OCI-M1 (cell line): Measurements from ENCODE around the gene CHRD.

Source experiments
- DNase-seq: peaks from one replicate; lab custom pipeline; 2025; lab: John Stamatoyannopoulos, UW

Gene CHRD

DNA sequence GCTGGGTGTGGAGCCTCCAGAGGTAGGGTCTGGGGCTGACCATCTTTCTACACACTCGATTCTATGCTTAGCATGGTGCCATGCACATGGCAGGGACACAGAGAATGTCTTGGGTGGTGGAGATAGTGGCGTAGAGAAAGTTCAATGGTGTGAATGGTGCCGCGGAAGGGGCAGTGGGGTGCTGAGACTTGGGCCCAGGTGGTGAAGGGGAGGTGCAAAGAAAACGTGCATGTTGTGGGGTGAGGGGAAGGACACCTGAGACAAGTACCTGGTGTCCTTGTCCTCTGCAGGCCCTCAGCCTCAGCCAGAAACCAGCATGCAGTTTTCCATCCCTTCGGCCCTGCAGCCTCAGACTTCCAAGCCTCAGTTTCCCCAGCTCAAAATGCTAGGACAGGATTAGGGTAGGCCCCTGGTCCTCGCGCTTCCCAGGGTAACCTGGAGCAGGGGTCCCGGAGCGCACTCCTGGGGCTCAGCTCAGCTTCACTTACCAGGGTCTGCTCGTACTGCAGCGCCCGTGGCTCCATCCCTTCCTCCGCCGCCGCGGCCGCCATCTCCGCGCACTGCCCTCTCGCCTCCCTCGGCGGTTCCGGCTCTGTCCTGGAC, 18.8 kb upstream of the CHRD start:
- no peak for DNase-seq

DNA sequence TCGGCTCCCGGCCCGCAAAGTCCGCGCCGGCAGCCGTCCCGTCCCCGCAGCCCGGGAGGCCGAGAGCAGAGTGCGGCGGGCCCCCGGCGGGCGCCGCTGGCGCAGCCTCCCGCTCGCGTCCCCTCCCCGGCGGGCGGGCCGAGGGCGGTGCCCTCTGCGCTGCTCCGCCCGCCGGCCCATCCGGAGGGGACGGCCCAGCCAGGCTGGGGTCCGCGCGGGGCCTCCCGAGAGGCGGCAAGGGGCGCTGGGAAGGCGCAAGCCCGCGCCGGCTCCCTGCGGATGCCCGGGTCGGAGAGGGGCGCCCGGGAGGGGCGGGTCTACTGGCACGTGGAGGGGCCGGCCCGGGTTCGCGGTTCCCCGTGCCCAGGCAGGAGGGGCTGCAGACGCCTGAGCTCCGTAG, 18.3 kb upstream of the CHRD start, which contains the start of the genes CLCN2 and POLR2H:
Gene CLCN2, minus strand, starts transcription at position 74 of the 400 bp plus-strand sequence. CDS start 126 bp downstream, outside the sequence.
Gene POLR2H, plus strand, starts transcription at position 179 of the 400 bp plus-strand sequence. CDS start 1,783 bp downstream, outside the sequence.
- DNase-seq, result peak; percentile 59

DNA sequence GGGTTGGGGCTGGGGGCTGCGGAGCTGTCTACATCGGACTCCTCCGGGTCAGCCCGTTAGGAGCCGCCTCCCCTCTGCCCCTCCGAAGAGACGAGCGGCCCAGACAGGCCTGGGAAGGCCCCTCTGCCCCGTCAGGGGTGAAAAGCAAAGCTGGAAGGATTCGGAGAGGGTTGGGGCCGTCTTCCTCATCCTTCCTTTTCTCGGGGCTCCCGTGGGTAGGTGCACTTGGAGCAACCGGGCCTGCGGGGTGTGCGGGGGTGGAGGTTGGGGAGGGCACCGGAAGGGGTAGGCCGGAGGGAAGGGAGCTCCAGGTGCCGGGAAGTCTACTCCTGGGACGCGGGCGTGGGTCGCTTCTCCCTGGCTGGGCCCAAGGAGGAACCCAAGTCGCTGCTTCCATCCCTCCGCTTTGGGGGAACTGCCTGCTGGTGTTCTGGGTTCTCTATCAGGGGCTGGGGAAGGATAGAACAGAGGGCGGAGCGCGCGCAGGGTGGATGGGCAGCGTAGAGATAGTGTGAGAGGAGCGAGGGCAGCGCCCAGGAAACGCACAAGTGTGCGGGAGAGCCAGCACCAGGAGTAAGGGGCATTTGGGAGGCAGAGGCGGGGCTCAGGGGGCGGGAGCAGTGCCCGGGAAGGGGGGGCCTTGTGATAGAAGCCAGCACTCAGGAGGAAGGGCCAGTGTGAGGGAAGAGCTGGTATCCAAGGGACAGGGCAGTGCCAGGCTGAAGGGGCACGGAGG, 17.8 kb upstream of the CHRD start:
- DNase-seq, result peak; percentile 69

DNA sequence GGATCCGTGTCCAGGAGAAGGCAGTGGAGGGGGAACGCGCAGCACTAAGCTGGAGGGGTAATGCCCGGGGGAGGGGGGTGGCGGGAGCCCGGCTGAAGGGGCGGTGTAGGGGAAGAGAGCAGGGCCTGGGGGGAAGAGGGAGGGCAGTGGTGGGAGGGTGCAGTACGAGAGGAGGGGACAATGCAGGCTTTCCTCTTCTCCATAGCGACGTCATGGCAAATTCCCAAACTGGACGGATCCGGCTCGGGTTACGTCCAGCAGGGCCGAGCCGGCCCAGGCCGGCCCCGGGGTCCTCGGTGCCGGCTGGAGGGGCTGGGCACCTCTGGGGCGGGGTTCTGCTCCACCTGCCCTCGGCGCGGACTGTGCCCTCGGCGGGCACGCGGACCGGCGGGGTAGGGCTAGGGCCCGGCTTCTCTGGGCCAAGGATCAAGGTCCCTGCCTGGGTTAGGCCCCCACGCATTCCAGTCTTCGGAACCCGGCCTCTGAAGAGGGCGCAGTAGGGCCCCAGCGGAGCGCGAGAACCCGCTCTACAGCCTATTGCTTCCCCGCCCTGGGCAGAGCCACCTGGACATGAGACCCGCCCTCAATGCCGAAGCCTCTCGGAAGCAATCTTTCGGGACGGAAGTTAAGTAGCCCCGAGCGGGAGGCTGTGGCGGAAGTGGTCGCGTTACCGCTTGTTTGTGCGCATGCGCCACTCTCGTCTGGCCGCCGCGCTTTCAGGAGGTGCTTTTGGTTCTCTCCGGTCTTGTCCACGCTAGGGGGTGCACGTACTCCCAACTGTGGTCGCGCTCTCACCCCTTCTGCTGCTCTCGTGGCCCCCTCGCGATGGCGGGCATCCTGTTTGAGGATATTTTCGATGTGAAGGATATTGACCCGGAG, 16.9 kb upstream of the CHRD start:
- peak; percentile 97 for DNase-seq

DNA sequence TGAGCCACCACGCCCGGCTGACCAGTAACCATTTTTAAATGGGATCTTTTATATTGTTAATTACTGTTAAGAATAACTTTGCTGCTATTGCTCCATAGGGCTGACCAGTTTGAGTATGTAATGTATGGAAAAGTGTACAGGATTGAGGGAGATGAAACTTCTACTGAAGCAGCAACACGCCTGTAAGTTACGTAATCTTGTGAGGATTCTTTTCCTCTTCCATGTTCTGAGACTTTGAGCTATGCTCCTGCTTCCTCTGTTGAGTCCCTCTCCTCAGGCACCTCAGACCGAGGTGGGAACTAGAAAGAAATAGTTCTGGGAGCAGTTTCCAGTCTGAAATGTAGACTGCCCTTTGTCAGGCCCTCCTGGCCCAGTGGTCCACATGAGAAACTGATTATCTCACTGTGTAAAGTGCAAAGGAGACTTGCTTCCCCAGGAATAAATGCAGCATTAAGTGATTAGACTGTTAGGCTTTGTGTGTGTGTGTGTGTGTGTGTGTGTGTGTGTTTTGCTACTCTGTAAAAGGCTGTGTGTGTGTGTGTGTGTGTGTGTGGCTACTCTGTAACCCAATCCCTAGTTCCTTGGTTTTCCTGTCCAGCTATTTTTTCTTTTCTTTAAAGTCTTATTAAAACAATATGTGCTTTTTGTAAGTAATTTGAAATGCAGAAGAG, 13.1 kb upstream of the CHRD start:
- no peak for DNase-seq

DNA sequence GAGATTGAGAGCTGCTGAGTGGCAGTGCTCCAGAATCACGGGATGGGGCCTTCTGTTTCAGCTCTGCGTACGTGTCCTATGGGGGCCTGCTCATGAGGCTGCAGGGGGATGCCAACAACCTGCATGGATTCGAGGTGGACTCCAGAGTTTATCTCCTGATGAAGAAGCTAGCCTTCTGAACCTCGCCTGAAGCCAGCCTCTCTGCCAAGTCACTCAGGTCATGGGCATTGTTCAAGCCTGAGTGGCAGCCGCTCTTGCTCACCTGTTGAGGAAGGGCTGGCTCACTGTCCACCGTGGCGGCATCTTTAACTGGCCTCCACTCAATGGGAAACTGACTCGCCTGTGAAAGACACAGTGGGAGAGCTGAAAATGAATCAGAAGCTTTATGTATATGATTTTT, 11.7 kb upstream of the CHRD start:
- DNase-seq, result no peak

DNA sequence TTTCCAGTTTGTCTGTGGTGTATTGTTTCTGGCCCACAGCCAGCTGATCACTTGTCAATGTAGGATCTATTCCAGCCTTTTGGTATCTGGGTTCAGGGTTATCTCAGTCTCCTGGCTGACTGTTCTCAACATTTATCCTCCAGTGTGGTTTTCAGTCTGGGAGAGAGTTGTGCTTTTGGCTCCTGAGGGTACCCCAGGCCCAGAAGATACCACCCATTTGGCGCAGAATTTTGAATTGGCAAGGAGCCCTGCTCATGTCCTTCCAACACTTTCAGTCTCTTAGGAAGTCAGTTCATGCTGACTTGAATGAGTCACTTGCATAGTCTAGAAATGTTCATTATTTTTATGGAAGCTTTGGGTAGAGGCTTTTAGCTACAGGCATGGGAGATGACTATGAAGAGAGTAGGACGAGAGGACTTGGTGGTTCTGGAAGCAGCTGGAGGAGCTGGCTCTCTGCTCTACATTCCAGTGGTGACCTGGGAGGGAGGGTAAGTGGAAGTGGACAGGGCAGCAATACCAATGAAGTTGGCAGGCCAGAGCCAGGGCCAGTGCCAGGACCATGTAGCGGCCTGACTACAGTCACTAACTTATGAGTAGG, 11.2 kb upstream of the CHRD start:
- DNase-seq, result no peak

DNA sequence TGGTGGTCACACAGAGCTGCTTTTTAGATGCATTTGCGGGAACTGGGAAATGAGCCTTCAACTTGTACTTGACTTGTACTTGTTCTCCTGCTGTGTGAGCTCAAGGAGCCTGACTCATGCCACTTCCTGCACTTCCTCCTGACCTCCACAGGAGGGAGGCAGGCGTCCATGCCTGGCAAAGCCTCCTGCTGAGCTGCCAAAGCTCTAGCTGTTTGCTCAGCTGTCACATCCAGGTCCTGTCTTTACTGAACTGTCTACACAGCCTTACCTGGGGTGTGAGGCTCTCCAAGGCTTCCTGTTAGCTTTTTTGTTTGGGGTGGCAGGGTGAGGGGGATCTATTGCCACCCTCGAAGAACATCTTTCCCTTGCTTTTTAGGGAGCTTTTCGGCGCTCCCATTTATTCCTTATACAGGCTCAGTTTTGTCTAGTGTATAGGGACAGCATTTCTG, 8.3 kb upstream of the CHRD start:
- DNase-seq, result peak; percentile 67

DNA sequence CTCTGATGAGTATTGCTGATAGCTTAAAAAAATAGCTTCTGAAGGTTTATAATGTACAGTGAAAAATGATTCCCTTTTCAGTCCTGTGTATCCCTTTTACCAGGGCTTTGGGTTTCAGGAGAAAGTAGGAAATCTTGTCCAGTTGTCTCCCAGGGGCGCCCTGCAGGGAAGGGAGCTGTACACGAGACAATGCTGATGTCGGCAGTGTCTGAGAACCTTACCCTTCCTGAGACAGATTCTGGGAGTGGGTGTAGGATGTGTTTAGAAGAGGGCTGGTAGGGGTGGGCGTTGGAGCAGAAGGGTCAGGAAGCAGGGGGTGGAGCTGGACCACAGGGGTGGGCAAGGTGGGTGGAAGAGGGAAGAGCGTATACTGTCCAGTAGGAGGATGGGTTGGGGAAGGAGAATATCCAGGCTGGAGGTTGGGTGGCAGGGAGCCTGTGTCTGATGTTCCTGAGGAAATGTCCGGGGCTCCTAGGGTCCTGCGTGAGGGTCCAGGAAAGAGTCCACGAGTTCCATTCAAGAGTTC, 7.5 kb upstream of the CHRD start:
- DNase-seq, result no peak

DNA sequence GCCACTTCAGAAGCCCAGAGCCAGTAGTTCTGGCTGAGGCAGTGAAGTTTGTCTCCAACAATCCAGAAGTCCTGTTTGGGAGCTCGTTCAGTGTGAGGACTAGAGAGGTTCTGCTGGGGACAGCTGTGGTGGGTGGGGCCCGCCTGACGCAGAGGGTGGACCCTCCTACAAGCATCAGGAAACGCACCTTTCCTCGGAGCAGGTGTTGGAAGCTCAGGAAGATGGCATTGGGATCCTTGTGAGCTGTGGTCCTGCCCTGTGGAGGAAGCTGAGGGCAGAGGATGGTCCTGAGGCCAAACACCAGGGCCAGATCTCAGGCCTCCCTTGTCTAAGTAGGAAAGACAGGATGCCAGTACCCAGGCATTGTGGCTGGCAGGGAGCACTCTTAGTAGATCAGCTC, 6.9 kb upstream of the CHRD start:
- no peak for DNase-seq

DNA sequence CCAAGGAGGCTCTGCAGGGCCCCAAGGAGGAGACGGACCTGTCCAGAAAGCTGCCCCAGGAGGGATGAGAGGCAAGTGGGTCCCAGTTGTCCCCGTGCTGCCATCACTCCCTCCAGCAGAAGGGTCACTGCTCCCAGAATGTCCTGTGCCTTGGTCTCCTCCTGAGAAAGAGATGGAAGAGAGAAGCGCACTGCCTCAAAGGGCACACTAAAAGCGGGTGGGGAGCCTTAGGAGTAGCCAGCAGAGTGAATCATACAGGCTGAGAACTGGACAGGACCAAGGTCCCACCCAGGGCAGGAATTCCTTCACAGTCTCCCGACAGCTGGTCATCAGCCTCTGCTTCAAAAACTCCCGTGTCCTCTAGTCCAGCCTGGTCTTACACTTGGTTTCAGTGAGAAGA, 6.4 kb upstream of the CHRD start:
- no peak for DNase-seq

DNA sequence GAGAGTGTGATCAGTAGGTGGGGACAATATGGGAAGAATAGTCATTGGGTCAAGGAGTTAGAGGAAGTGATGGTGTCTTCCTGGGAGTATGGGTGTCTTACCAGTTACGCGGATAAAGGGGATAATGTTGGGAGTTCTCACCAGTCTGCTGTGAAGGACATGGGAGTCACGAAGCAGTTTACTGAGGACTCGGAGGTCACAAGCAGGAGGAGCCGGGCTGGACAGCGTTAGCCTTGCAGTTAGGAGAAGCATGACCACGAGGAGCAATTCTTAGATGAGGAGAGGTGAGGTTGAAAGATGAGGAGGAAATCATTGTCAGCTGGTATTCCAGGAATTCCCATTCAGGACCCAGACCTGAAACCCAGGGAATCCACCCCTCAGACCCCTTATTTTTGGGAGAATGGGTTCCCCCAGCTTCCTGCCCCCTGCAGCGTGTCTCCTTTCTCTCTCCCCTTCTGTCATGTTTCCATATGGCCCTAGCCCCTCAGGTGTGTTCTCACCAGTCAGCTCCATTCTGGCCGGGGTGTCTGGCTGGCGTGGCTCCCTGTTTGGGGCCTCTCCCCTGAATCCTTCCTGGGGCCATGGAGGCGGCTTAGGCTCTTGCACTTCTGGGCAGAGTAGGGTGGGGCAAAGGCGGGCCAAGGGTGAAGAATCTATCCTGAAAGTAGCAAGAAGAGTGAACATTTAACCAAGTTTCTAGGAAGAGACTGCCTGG, 4.0 kb upstream of the CHRD start:
- no peak for DNase-seq

DNA sequence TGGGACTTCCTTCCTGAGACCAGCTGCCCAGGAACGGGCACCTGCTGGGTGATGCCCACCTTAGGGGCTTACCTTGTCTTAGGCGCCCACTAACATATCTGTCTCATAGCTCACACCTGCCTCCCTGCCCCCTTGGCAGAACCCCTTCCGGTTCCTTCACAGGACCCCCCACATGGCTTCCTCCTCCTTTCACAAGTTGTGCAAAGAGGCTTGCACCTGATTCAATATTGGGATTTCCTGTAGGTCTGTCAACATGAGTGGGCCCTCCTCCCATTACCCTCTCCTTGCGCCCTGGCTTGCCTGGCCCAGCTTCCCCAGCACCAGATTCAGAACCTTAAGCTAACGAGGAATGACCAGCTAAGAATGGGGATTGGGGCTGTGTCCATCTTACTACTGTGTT, 2.5 kb upstream of the CHRD start:
- no peak for DNase-seq

DNA sequence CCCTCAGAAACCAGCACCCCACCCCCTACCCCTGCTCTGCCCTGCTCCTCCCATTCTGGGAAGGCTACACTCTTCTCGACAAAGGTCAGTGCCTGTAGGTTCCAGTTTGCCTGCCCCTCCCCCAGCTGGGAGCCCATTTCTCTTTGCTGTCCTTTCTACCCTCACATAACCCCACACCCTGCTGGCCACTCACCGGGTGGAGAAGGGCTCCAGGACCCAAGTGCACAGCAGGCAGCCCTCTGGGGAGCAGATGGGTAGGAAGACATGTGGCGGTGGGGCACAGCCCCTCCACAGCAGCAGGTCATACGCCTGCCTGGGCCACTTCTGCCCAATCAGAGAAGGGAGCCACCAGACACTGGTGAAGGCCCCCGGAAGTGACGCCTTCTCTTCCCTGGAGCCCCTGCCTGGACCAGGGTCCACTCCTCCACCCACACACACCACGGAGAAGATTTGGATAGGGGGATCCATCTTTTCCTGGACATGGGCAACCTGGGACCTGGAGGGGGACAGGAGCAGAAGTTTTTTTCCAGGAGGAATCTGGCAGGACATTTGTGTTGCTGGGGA, 1.9 kb upstream of the CHRD start, which contains the start of gene THPO:
Gene THPO, minus strand, starts transcription at position 326 of the 564 bp plus-strand sequence. CDS start 1,948 bp downstream, outside the sequence.
- peak; percentile 66 for DNase-seq

DNA sequence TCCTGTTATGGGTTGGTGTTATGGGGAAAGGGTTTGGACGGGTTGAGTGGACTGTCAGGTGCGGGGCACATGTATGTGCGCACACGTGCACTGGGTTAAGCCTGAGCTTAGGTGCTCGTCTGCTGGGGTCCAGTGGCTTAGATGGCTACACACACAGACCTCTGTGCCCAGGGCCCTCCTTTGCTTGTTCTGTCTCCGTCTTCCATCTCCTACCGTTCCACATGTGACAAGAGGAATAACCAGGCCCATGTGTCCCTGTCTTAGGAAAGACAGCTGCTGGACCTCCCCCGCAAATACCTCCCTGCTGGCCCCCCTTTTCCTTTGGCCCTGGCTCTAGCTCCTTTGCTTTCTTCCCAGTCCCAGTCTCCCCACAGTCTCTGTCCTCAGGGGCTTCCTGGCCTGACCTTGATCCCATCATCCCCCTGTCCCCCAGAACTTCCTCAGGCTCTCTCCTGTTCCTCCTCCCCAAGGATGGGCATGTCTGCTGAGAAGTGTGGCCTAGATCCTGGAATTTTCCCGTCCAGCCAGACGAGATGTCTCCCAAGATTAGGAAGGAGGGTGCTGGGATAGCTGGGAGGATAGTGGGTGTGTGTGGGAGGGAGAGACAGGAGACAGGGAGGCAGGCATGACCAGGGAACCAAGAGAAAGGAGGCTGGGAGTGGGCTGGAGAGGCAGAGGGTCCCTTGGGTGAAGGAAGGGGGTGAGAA, 1.1 kb upstream of the CHRD start:
- DNase-seq, result no peak

DNA sequence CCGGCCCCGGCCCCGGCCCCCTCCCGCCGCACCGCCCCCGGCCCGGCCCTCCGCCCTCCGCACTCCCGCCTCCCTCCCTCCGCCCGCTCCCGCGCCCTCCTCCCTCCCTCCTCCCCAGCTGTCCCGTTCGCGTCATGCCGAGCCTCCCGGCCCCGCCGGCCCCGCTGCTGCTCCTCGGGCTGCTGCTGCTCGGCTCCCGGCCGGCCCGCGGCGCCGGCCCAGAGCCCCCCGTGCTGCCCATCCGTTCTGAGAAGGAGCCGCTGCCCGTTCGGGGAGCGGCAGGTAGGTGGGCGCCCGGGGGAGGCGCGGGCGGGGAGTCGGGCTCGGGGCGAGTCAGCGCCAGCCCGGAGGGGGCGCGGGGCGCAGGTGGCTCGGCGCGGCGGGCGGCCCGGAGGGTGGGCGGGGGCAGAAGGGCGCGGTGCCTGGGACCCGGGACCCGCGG, 352 bp downstream of the CHRD start:
- DNase-seq, result peak; percentile 9

DNA sequence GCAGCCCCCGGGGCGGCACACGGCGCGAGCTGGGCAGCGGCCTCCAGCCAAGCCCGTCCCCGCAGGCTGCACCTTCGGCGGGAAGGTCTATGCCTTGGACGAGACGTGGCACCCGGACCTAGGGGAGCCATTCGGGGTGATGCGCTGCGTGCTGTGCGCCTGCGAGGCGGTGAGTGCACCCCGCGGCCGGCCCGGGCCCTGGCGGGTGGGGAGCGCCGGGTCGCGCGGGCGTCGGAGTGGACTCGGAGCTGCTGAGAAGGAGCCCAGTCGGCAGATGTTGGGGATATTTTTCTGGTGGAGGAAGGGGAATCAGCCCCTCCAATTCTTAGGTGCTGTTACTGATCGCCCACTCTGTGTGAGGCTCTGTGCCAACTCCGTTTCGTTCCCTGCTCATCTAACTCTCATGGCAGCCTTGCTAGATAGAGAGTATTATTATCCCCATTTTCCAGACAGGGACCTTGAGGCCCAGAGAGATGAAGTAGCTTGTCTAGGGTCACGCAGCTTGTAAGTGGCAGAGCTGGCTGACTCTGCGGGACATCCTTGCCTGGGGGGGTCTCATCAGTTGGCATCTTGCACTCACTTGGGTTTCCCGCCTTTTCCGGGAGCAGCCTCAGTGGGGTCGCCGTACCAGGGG, 890 bp downstream of the CHRD start:
- DNase-seq, result no peak

DNA sequence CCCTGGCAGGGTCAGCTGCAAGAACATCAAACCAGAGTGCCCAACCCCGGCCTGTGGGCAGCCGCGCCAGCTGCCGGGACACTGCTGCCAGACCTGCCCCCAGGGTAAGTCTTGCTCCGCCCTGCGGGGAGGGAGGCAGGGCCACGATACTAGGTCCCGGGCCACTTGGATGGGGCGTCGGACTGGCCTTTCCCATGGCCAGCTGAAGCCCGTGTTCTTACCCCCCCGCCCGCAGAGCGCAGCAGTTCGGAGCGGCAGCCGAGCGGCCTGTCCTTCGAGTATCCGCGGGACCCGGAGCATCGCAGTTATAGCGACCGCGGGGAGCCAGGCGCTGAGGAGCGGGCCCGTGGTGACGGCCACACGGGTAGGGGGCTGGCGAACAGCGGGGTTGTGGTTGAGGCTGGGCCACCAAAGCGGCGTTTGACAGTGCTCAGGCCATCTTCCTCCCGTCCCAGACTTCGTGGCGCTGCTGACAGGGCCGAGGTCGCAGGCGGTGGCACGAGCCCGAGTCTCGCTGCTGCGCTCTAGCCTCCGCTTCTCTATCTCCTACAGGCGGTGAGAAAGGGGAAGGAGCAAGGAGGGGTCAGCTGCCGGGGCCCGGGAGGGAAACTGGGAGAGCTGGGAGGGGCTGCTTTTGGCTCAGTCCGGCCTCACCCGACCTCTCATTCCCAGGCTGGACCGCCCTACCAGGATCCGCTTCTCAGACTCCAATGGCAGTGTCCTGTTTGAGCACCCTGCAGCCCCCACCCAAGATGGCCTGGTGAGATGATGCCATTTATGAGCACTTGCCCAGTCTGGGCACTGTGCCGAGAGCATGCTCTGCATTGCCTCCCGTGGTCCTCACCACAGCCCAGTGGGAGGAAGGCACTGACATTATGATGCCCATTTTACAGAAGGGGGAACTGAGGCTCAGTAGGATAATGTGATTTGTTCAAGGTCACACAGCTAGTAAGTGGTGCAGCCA, 1.7 kb downstream of the CHRD start:
- peak; percentile 46 for DNase-seq
